ENCODE data around the gene CTR9. TPM values are rescaled to one million over a fixed set of nuclear protein-coding genes. Genes with fewer than 3 reads are reported as not detected.
A peak's percentile ranks its signal among the peaks of the same experiment; 100 is the strongest.

The CTR9 gene
- total RNA-seq (2016; rRNA removed; fragmentation: Illumina TruSeq; extraction: Trizol) (22.1 and 35.9 TPM in 2 replicates), polyA plus RNA-seq (2011; rRNA removed) (6.1 and 6.6 TPM in 2 replicates), polyA minus RNA-seq (2011; rRNA and poly(A)+ RNA removed; ENCODE audit: low replicate concordance) (3.0 and 9.8 TPM in 2 replicates), Bru-seq, nascent RNA (percentile 67 among the genes with signal in this experiment), BruChase-seq, experiment 1, labeled RNA remaining after a 6-hour chase (percentile 84 among the genes with signal in this experiment), BruChase-seq, experiment 2, labeled RNA remaining after a 2-hour chase (percentile 76 among the genes with signal in this experiment)
- 2.4 and 2.7 TPM in 2 replicates for total RNA-seq (2016; cell fraction: cytosol; rRNA removed; fragmentation: Illumina TruSeq; extraction: Trizol; ENCODE audit: low read depth)
- total RNA-seq (2016; cell fraction: insoluble cytoplasmic fraction; rRNA removed; fragmentation: Illumina TruSeq; extraction: Trizol), result 20.3 and 33.1 TPM in 2 replicates
- 7.5 and 8.7 TPM in 2 replicates for total RNA-seq (2016; cell fraction: membrane; rRNA removed; fragmentation: Illumina TruSeq; extraction: Trizol)
- total RNA-seq (2016; cell fraction: nucleus; rRNA removed; fragmentation: Illumina TruSeq; extraction: Trizol), result 14.9 and 16.5 TPM in 2 replicates
- polyA plus RNA-seq (2011; cell fraction: cytosol; rRNA removed), result 3.1 and 4.9 TPM in 2 replicates
- 2.9 and 4.3 TPM in 2 replicates for polyA plus RNA-seq (2011; cell fraction: nucleus; rRNA removed)
- polyA plus RNA-seq (2012), result 9.8 and 14.0 TPM in 2 replicates
- polyA plus RNA-seq (2016; cell fraction: cytosol; fragmentation: Illumina TruSeq; extraction: Trizol; ENCODE audit: low read depth), result 0.71 and 0.75 TPM in 2 replicates
- 31.0 and 31.2 TPM in 2 replicates for polyA plus RNA-seq (2016; cell fraction: insoluble cytoplasmic fraction; fragmentation: Illumina TruSeq; extraction: Trizol; ENCODE audit: low read depth)
- polyA plus RNA-seq (2016; cell fraction: membrane; fragmentation: Illumina TruSeq; extraction: Trizol; ENCODE audit: low read depth), result 1.8 and 2.6 TPM in 2 replicates
- 15.6 and 16.5 TPM in 2 replicates for polyA plus RNA-seq (2016; cell fraction: nucleus; fragmentation: Illumina TruSeq; extraction: Trizol; ENCODE audit: insufficient read depth, low read depth)
- polyA minus RNA-seq (2011; cell fraction: cytosol; rRNA and poly(A)+ RNA removed), result 8.4 and 12.7 TPM in 2 replicates
- polyA minus RNA-seq (2011; cell fraction: nucleus; rRNA and poly(A)+ RNA removed), result 14.3 and 19.4 TPM in 2 replicates
- long read RNA-seq, experiment 1, full-length matches to known transcripts, result 2 of 17 reads
- long read RNA-seq, experiment 1, partial matches to known transcripts, result 13 of 17 reads
- long read RNA-seq, experiment 1, other reads (novel, unspliced or antisense), result 2 of 17 reads
- long read RNA-seq, experiment 2, partial matches to known transcripts, result 26 of 29 reads
- long read RNA-seq, experiment 2, other reads (novel, unspliced or antisense), result 3 of 29 reads

DNA sequence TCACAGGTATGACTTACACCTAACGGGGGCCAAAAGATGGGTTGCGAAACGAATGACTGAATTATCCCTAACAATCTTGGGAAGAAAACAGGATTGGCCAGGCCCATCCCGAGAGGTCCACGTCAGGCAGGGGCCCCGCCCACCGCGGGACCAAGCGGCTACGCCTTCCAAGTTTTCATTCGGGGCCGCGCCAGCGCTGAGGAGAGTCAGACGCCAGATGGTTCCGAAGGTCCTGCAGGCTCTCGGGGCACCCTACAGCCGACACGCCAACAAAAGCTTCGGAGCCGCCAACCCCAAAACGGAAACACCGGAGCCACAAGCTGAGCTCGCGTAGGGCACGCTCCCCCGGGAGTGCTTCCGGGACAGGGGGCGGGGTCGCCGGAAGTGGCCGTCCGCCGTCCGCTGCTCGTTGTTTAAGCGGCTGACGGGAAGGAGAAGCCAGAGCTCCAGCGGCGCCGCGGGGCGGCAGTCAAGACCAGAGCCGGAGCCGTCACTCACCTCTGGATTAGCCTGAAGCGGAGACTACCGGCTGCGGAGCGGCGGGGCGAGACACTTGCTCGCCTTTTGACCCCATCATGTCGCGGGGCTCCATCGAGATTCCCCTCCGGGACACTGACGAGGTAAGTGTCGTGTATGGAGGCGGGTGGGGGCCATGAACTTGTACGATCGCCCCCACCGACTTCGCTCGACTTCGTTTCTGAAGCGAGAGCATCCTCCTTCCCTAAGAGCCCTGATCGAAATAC lies at the start of gene CTR9:
TSS of gene CTR9 (plus strand) at position 409 of the 743 bp plus-strand sequence. CDS start at position 576, 167 bp downstream.
- in situ Hi-C loops (cut with HindIII; ENCODE audit: extremely low pct_ligation_motif_present, low pct_unique_long_range_greater_than_20kb), result no loop called here
- TF ChIP-seq NR2F6 (IDR thresholded peaks at IDR 0.05) (no peak; the same call in 1 of the 2 replicates), NR2F6 (CRISPR knock-in tag; IDR thresholded peaks at IDR 0.05) (peak; percentile 61), MEF2D (CRISPR knock-in tag; IDR thresholded peaks at IDR 0.05) (peak; percentile 85; the same call in 1 of the 2 replicates), KAT2B (IDR thresholded peaks at IDR 0.05; ENCODE audit: borderline replicate concordance, low read depth, low read length) (no peak), MATR3 (CRISPR knock-in tag; IDR thresholded peaks at IDR 0.05) (no peak), ZNF772 (CRISPR knock-in tag; IDR thresholded peaks at IDR 0.05) (peak; percentile 83), BCL6 (CRISPR knock-in tag; IDR thresholded peaks at IDR 0.05) (no peak)
- TF ChIP-seq, protein P1, sequence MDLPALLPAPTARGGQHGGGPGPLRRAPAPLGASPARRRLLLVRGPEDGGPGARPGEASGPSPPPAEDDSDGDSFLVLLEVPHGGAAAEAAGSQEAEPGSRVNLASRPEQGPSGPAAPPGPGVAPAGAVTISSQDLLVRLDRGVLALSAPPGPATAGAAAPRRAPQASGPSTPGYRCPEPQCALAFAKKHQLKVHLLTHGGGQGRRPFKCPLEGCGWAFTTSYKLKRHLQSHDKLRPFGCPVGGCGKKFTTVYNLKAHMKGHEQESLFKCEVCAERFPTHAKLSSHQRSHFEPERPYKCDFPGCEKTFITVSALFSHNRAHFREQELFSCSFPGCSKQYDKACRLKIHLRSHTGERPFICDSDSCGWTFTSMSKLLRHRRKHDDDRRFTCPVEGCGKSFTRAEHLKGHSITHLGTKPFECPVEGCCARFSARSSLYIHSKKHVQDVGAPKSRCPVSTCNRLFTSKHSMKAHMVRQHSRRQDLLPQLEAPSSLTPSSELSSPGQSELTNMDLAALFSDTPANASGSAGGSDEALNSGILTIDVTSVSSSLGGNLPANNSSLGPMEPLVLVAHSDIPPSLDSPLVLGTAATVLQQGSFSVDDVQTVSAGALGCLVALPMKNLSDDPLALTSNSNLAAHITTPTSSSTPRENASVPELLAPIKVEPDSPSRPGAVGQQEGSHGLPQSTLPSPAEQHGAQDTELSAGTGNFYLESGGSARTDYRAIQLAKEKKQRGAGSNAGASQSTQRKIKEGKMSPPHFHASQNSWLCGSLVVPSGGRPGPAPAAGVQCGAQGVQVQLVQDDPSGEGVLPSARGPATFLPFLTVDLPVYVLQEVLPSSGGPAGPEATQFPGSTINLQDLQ (CRISPR knock-in tag; IDR thresholded peaks at IDR 0.05), result no peak; the same call in 1 of the 2 replicates

More for the DNA sequence above, at the start of gene CTR9:
- peak within 1 kb of the TSS; percentile 76 for H3K4me2 ChIP-seq (ENCODE audit: low read depth, low read length)
- POLR2A ChIA-PET, result interaction anchor here (0.5 to 1.6 kb wide), 19 partner anchors 8 to 1985 kb away, joined by 3 to 34 read pairs (median 4); partner anchors contain the start of genes EIF4G2, RNF141 and ZBED5
- DNase-seq (ENCODE audit: low spot score), result peak; percentile 87
- H3K4me3 ChIP-seq (replicated peaks in 1 of 3; ENCODE audit: insufficient read depth in 1 of 3, low read depth in 2 of 3, low read length in 3 of 3), result peak within 1 kb of the TSS; percentile 75 to 91 (median 87)
- H3K36me3 ChIP-seq (replicated peaks in 1 of 2; ENCODE audit: control insufficient read depth in 1 of 2, insufficient read depth in 2 of 2, low read length in 2 of 2), result peaks cover 1 to 17% of the 10 kb centered on the region in 2 experiments; a peak in 3 of 5 replicates
- H2AFZ ChIP-seq (ENCODE audit: low read length), result peak within 1 kb of the TSS; percentile 49
- peak within 1 kb of the TSS; percentile 78 for H3K9ac ChIP-seq (ENCODE audit: insufficient read depth, low read depth, low read length)
- H3K79me2 ChIP-seq (ENCODE audit: insufficient read depth, low read length), result peaks cover 13% of the 10 kb centered on the region
- CTCF ChIA-PET (ENCODE audit: low intra/inter-chr PET ratio, low total read pairs), result no interaction called here
- peak within 1 kb of the TSS; percentile 86 for H3K27ac ChIP-seq (ENCODE audit: extremely low read length, insufficient read depth, low read length)
- H3K4me1 ChIP-seq (ENCODE audit: insufficient read depth, low read length), result peaks cover 10% of the 10 kb centered on the region
- no peaks in the 10 kb centered on the region; the same call in 1 of the 2 replicates for H4K20me1 ChIP-seq (ENCODE audit: insufficient read depth, low read length)
- intact Hi-C loops (cut with micrococcal nuclease; ENCODE audit: unreplicated experiment), result loop anchor here (2.0 kb wide), 1 partner anchor 20 kb away; no protein-coding TSS in a partner anchor
- no TSS peak for BruUV-seq (replicated peaks)
- FAIRE-seq, result peak; percentile 60
- H3K27me3 ChIP-seq (ENCODE audit: control insufficient read depth in 1 of 2, insufficient read depth in 2 of 2, low read length in 2 of 2), result no peaks in the 10 kb centered on the region; a peak in 2 of 5 replicates
- 2% methylated on average over 11 of the region's 67 CpGs for WGBS (ENCODE audit: low lambda C conversion rate)
- no peaks in the 10 kb centered on the region for H3K9me3 ChIP-seq (ENCODE audit: low read length)
- peak; percentile 97 for ATAC-seq

Measured in HepG2 (cell line).